ENCODE results near the gene PKNOX2. TPM values are rescaled to one million over a fixed set of nuclear protein-coding genes. Genes with fewer than 3 reads are reported as not detected.

PKNOX2 gene
- total RNA-seq, 1 donor from 2014 or later: 20.2 TPM

GRCh38 chr11:125306476-125306875, 141.9 kb downstream of the PKNOX2 start:
- DNase-seq (ENCODE audit: low read depth): no peak

GRCh38 chr11:125308246-125308645, 143.7 kb downstream of the PKNOX2 start:
- DNase-seq (ENCODE audit: low read depth): no peak

GRCh38 chr11:125312391-125312790, 147.8 kb downstream of the PKNOX2 start:
- DNase-seq (ENCODE audit: low read depth): no peak

- no peak for DNase-seq (ENCODE audit: low read depth)
Observed at GRCh38 chr11:125312812-125313211, 148.3 kb downstream of the PKNOX2 start.

GRCh38 chr11:125313271-125314219, 149.0 kb downstream of the PKNOX2 start:
- DNase-seq (ENCODE audit: low read depth): no peak

DNA sequence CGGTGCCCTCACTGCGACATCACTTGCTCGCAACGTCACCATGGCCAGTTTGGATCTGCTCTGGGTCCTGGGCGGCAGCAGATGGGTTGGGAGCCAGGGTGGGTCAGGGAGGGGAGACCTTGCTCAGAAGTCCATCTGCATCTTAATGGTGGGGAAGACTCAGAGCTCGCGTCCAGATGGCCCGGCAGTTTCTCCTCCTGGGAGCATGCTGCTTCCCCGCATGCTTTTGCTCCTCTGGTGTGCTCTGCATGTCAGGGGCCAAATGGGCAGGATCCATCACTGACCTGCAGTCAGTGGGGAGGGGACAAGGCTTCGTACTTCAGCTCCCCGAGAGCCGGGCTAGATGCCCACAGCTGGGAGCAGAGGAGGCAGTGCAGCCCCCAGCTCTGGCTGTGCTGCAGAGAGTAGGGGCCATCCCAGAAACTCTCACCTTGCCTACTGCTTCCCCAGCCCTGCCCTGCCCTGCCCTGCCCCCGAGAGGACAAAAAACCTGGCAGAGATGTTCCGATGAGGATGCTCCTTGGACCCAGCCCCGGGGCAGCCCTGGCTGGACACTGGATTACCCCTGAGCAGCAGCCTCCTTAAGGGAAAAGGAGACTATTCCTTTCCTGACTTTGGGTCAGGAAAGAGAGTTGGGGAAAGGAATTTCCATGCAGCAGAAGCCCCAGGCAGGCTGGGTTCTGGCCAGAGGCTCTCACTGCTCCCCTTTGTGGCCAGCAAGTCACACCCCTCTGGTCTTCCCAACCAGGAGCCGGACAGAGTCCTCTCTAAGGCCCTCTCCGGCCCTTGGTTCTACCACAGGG, 149.9 kb downstream of the PKNOX2 start:
- peak; percentile 23 for DNase-seq (ENCODE audit: low read depth)

DNA sequence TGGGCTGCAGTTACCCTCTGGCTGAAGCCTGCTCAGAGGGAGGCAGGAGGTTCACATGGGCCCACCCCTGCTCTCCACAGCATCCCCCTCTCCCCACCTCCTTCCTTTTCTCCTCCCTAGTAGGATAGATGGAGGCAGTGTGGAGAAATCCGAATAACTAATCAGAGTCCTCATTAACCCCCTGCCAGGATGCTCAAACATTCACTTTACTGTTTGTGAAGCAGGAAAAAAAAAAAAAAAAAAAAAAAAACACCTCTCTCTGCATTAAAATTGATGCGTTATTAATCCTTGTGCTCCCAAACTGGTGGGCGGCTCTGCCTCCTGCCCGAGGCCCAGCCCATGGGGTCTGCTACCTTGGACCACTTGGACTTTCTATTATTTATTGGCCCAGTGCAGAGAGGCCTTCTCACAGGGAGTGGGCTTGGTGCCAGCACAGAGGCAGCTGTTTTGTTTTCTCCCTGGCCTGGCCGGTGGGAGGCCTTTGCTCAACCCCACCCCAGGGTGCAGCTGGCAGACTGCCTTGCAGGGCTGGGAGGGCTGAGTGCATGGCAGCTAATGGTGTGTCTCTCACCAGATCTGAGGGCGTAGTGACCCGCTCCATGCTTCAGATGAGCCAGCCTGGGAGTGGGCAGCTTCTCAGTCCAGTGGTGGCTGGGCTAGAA, 150.7 kb downstream of the PKNOX2 start:
- peak; percentile 97 for DNase-seq (ENCODE audit: low read depth)

GRCh38 chr11:125317416-125317815, 152.9 kb downstream of the PKNOX2 start:
- DNase-seq (ENCODE audit: low read depth): no peak

DNA sequence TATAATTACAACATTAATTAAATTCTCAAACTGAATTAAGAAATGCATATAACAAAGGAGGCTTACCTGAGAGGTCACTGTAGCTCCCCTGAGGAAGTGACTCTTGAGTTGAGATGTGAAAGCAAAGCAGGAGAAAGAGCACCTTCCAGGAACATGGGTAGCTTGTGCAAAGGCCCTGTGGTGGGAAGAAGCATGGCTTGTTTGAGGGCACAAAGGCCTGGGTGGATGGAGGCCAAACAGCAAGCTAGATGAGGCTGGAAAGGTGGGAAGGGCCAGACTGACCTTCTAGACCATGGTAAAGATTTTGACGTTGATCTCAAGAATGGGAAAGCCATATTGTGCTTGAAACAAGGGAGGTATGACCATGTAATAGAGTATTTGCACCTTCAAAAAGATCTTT, 155.1 kb downstream of the PKNOX2 start:
- no peak for DNase-seq (ENCODE audit: low read depth)

- no peak for DNase-seq (ENCODE audit: low read depth)
Observed at GRCh38 chr11:125320347-125321076, 156.0 kb downstream of the PKNOX2 start.

GRCh38 chr11:125322289-125322688, 157.7 kb downstream of the PKNOX2 start:
- no peak for DNase-seq (ENCODE audit: low read depth)

GRCh38 chr11:125325196-125325595, 160.6 kb downstream of the PKNOX2 start:
- no peak for DNase-seq (ENCODE audit: low read depth)

DNA sequence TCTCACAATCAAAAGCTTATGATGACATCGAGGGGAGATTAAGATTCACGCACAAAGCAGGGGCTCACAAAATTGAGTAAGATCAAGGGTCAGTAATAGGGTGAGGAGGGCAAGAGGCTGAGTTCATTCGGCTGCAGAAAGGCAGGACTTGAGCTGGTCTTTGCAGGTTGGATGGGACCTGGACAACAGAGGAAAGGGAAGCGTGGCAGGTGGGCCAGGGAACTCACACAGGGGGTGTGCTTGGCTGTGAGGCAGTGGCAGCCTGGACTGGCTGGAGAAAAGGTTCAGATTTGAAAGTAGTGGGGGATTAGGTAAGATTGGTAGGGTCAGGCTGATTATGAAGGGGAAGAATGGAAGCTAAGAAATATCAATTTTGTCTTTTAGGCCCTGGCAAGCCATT, 161.6 kb downstream of the PKNOX2 start:
- no peak for DNase-seq (ENCODE audit: low read depth)

- no peak for DNase-seq (ENCODE audit: low read depth)
Observed at GRCh38 chr11:125327518-125328224, 163.1 kb downstream of the PKNOX2 start.

DNA sequence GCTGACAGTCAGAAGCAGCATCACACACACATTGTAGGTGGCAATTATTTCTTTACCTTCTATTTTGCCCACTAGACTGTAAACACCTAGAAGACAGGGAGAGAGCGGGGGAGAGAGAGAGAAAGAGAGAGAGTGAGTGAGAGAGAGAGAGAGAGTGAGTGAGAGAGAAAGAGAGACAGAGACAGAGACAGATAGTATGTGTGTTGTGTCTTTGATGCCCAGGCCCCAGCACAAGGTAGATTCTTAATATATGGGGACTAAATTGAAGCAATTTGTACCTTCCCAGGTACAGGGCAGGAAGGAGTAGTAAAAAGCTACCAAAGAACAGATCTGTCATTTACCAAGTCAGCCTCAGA, 163.7 kb downstream of the PKNOX2 start:
- DNase-seq (ENCODE audit: low read depth): no peak

DNA sequence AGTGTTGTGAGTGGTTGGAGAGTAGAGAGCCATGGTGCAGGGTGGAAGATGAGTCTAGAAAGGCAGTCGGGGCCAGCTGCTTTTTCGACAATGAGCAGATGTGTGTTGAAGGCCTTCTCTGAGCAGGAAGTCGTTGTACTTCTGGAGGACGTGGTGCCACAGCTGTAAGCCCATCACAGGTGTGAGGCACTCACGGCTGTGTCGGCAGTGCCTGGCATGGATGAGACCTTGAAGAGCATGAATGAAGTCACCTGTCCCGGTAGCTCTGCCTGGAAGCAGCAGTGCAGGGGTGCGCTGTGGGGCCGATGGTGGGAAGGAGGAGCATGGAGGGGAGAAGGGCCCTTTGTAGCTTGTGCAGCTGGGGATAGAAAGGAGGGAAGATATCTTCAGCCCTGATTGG, 165.2 kb downstream of the PKNOX2 start:
- DNase-seq (ENCODE audit: low read depth): no peak

DNA sequence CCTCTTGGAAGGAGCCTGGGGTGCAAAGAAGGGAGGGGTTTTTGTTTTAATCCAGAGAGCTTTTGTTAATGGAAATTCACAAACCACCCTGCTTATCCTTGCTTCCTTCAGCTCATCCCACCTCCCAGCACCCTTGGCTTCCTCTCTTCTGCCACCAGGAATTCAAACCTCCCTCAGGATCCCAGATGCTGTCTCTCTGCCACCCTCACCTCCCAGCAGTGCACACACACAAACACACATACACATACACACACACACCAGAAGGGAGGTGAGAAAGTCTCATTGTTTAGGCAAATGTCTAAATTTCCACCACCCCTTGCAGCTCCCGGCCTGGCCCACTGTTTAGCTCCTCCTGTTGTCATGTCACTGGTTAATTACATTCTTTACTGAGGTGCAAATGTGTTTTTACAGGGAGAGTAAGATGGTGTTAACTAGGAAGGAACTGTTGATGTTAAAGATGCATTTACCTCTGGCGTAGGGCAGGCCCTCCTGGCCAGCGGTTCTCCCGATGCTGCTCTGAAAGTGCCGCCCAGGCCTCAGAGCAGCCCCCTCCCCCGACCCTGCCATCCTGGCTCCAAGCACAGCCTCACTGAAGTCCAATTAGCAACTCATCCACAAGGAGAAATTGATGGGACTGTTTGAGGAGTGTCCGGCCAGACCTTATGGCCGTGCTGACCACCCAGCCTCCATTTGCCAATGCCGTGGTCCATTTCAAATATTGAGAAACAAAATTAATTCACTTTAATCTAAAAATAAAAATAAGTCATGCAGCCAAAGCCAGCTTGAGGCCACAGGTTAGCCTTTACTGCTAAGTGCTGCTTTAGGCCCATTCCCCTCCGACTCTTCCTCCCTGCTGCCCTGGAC, 166.1 kb downstream of the PKNOX2 start:
- no peak for DNase-seq (ENCODE audit: low read depth)

DNA sequence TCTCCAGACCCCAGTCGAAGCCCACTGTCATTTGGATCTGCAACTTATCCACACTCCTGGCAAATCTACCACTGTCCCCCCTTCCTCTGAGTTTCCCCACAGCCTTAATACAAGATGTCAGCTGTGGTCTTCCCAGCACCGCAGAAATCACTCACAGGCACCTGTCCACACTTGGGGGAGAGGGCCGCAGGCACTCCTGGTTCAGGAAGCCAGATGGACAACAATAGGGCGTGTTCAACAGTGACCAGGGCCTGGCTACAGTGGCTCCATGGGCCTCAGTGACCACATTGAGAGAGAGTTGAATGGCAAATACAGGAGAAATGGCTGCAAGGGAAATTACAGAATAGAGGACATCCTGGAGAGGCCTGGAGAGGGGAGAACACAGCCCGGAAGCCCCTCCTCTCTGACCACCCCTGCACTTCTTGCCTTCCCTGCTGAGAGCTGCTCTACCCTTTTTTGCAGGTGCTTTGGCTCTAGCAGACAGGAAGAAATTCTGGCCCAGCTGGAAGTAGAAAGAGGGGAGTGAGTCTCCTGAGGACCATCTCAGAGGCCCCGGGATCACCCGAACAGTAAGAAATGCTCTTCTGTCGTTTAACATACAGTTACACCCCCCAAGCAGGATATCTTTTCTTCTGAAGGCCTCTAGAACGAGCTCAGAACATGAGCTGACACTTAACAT, 166.9 kb downstream of the PKNOX2 start:
- peak; percentile 23 for DNase-seq (ENCODE audit: low read depth)

DNA sequence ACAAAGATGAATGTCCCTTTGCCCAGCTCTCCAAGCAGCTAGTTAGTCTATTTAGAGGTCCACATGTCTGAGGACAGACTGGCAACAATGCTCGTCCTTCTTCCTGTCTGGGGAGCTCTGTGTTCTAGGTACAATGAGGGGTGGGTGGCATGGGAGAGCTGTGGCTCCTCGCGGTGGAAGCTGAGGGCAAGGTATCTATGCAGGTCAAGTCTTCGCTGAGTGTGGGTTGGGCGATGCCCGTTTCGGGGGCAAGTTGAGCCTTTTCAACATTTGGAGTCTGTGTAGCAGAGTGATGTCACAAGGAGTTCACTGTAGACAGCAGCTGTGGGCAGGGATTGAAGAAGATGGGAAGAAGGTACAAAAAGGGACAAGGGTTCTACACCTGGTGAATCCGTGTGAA, 168.3 kb downstream of the PKNOX2 start:
- no peak for DNase-seq (ENCODE audit: low read depth)

Measured in myocyte (in vitro differentiated cells).